ENCODE measurements around the gene PPP1R36.

DNA sequence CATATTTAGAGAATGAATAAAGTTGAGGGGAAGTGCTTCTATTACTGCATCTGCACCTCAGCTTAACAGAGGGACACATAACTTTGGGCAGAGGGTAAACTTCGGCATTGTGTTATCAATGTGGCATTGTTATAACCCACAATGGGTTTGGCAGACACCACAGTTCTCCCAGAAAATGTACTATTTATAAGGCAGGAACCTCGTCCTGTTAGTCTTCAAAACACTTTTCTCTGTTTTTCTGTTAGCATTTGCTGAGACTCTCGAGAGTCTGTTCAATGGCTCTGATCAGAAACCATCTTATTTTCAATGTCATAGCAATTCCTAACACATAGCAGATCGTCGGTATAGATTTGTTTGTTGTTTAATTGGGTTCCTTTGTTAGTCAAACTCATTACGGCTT is 13.9 kb downstream of the PPP1R36 start:
- TF ChIP-seq POLR2AphosphoS5 (IDR thresholded peaks at IDR 0.05; ENCODE audit: low read depth, low read length) (no peak), POLR2A (IDR thresholded peaks at IDR 0.05; ENCODE audit: low read depth, low read length) (no peak), TAF1 (IDR thresholded peaks at IDR 0.05; ENCODE audit: borderline replicate concordance, low read depth, low read length) (no peak)
